GM20431 (cell line): Measurements from ENCODE around the gene PDE9A.

ENCODE experiments used
- in situ Hi-C: fragments of 300-500 bp; cut with MseI, MboI; formaldehyde crosslinking; loops from one replicate; pipeline ENCODE4 v1.15.0; 2020; ENCODE audit warnings: low sequenced_read_pairs; ENCODE audit not compliant: unreplicated experiment

PDE9A gene

GRCh38 chr21:42668298-42668992, 15.0 kb downstream of the PDE9A start:
- in situ Hi-C loops: no loop called here

- in situ Hi-C loops: no loop called here
Observed at GRCh38 chr21:42669041-42669440, 15.6 kb downstream of the PDE9A start.

GRCh38 chr21:42670058-42670880, 16.8 kb downstream of the PDE9A start:
- in situ Hi-C loops: no loop called here

- in situ Hi-C loops: no loop called here
Observed at GRCh38 chr21:42670884-42671283, 17.5 kb downstream of the PDE9A start.

- in situ Hi-C loops: no loop called here
Observed at GRCh38 chr21:42671778-42672593, 18.6 kb downstream of the PDE9A start.

GRCh38 chr21:42672699-42673458, 19.5 kb downstream of the PDE9A start:
- in situ Hi-C loops: no loop called here

GRCh38 chr21:42673633-42674328, 20.4 kb downstream of the PDE9A start:
- in situ Hi-C loops: no loop called here

- in situ Hi-C loops: no loop called here
Observed at GRCh38 chr21:42674351-42674940, 21.0 kb downstream of the PDE9A start.

- in situ Hi-C loops: no loop called here
Observed at GRCh38 chr21:42675403-42675802, 22.0 kb downstream of the PDE9A start.

- in situ Hi-C loops: no loop called here
Observed at GRCh38 chr21:42676808-42677207, 23.4 kb downstream of the PDE9A start.

GRCh38 chr21:42677339-42678321, 24.2 kb downstream of the PDE9A start:
- in situ Hi-C loops: no loop called here

GRCh38 chr21:42678618-42679295, 25.3 kb downstream of the PDE9A start:
- in situ Hi-C loops: no loop called here

GRCh38 chr21:42679319-42680057, 26.1 kb downstream of the PDE9A start:
- in situ Hi-C loops: no loop called here

- in situ Hi-C loops: no loop called here
Observed at GRCh38 chr21:42680058-42680330, 26.6 kb downstream of the PDE9A start.

GRCh38 chr21:42680429-42680828, 27.0 kb downstream of the PDE9A start:
- in situ Hi-C loops: no loop called here

- in situ Hi-C loops: no loop called here
Observed at GRCh38 chr21:42681296-42682206, 28.1 kb downstream of the PDE9A start.
